GM19025 (cell line): ENCODE measurements around the gene NR1D1.

ENCODE experiments used
- ATAC-seq: cut with Tn5 transposase; IDR thresholded peaks from one replicate; pipeline ENCODE4 v1.9.1; 2021; ENCODE audit warnings: mild to moderate bottlenecking, low read depth, moderate library complexity; ENCODE audit not compliant: unreplicated experiment

The NR1D1 gene

GRCh38 chr17:40064971-40065768 is 35.2 kb downstream of the NR1D1 start:
- ATAC-seq = no peak

GRCh38 chr17:40063901-40064531 is 36.4 kb downstream of the NR1D1 start:
- ATAC-seq = no peak

GRCh38 chr17:40063187-40063771 is 37.1 kb downstream of the NR1D1 start:
- ATAC-seq = no peak

- ATAC-seq = peak; percentile 69
Measured at GRCh38 chr17:40062329-40063186, 37.8 kb downstream of the NR1D1 start, which contains the start of gene THRA. Gene THRA, plus strand, starts transcription at chr17:40062965. Its CDS starts 11,524 bp downstream, at chr17:40074489.

DNA sequence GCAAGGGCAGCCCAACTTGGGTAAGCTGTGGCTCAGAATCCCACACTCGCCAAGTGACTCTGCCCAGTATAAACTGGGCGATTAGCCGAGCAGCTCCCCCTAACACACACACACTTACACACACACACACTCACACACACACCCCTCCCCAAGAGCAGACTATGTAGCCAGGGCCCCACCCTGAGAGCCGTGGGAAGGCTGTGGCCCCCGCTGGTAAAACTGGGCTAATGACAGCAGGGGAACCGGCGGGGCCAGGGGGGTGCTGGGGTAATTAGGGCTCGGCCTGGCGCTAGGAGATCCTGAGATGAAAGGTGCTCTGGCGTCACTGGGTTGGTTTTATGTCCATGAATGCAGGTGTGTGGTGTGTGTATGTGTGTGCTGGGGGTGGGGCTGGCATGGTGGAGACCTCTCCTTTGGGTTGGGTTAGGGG is 38.8 kb downstream of the NR1D1 start:
- no peak for ATAC-seq

DNA sequence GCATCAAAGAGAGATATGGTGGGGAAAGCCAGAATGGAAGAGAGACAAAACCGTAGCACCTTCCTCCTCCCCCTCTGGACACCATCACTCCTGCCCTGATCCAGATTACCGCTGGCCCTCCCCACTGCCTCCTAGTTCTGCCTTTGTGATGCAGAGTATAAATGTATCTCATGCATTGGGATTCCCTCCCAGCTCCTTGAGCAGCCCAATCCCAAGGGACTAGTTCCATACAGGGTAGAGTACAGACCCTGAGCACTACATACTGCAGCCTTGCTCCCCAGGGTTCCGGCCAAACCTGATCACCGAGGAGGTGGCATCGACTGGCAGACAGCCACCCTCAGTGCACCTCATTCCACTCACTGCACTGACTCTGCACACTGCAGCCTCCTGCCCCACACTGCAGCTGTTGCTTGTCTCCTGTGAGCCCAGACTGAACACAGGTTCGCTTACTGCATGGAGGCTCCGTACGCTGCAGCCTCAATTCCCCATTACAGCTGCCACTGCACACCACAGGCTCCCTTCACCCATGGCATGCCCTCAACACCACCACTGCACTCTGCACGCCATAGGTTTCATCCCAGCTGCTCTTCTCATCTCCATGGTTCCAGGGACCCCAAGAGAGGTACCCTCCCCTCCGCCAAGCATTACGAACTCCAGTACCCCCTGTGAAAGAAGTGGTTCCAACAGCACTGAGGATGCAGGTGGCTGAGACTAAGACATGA is 39.3 kb downstream of the NR1D1 start:
- no peak for ATAC-seq

DNA sequence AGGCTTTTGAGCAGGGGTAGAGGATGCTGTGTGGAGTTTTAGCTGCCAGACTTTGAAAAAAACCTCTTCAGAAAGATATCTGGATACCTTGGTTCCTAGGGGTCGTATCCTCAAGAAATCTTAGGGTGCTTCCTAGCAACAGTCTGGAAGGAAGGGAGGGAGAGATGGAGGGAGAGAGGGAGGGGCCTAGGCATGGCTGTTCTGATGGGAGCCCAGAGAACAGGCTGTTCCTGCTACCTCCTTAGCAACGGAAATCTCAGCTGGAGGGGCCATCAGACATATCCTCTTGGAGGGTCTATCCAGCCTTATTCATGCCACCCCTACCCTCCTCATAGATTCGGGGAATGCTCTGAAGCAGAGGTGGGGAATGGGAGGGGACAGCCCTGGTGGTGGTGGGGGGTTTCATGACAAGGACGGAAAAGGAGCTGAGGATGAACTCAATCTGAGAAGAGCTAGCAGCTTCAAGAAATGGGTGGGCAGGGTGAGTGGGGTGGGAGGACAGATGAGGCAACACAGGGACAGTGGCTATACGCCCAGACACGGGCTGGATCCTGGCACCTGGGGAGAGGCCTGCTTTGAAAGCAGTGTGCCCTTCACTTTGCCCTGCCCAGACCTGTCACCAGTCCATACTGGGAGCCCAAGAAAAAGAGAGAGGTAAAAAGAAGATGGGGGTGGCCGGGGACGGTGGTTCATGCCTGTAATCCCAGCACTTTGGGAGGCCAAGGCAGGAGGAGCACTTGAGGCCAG is 40.5 kb downstream of the NR1D1 start:
- ATAC-seq = no peak

DNA sequence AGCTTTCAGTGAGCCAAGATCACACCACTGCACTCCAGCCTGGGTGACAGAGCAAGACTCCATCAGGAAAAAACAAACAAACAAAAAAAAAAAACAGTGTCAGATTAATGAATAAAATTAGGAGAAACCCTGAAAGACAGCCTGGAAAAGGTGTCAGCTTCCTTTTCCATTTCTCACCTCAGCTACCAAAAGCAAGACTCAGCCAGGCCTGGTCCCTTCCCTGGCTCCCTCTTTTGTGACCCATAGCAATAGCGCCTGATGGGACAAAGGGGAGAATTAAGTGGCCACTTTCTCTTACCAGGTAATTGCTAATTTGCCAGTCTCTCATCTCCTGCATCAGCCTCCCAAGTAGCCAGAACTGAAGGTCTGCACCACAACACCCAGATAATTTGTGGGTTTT is 41.5 kb downstream of the NR1D1 start:
- no peak for ATAC-seq

DNA sequence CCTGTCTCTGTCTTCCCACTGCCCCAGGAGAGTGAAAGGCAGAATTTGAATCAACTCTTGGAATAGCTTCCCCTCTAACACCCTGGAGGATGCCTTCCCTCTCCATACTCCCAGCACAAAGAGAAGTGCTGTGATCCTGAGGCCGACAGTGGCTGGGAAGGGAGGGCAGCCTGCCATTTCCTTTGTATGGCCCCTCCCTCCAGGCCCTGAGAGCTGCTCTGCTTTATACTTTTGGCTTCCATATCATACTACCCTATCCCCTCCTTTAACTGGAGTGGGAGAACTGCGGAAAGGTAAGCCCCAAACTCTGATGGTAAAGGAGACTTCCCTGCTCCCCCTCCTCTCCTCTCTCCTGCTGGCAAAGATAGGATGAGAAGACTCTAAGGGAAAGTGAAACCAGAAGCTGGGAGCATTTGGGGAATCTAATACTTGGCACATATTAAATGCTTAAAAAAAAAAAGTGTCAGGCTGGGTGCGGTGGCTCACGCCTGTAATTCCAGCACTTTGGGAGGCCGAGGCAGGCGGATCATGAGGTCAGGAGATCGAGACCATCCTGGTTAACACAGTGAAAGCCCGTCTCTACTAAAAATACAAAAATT is 42.1 kb downstream of the NR1D1 start:
- ATAC-seq = no peak

DNA sequence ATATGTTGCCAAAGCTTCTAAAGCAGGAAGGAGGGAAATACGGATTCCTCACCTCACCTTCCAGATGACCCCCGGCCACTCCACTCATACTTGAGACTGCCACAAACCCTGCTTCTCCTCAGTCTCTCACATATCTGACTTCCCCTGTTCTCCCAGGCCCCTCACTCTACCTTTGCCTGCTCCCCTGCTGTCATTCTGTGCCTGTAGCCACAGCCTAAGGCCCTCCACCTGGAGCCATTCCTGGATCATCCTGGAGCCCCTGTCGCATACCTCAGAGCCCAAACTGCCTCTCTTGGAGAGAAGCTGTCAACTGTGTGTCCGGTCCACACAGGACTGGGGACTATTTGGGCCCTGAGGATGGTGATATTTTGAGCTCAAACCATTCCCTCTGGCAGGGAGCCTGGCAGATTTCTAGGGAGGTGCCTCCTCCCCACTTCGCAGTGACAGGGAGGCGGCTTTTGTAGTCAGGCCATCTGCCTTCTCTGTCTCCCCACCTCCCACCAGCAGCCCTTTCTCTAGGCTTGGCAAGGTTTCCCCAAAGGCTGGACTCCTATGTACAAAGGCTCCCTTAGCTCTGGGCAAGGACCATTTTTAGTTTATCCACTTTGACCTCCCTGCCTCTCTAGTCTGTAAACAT is 43.9 kb downstream of the NR1D1 start:
- ATAC-seq = no peak
